HUES64 (cell line): ENCODE measurements around the gene PRRX1.

Experiments used
- H3K27ac ChIP-seq: 2 replicates; pipeline ENCODE4 v1.7.0; 2013; ENCODE audit warnings: low read depth, low read length, inconsistent platforms
- H3K27me3 ChIP-seq: 2 replicates; pipeline ENCODE4 v1.6.1; 2013; ENCODE audit warnings: mild to moderate bottlenecking, low read length; ENCODE audit not compliant: insufficient read depth
- H3K36me3 ChIP-seq: 2 replicates; pipeline ENCODE4 v1.6.1; 2013; ENCODE audit warnings: mild to moderate bottlenecking, low read length; ENCODE audit not compliant: insufficient read depth
- H3K4me1 ChIP-seq: 2 replicates; pipeline ENCODE4 v1.6.1; 2013; ENCODE audit warnings: mild to moderate bottlenecking, low read length, moderate library complexity; ENCODE audit not compliant: insufficient read depth
- H3K4me3 ChIP-seq: 2 replicates; pipeline ENCODE4 v1.5.1; 2013; ENCODE audit warnings: mild to moderate bottlenecking, low read length, moderate library complexity
- H3K9ac ChIP-seq: 2 replicates; pipeline ENCODE4 v1.6.1; 2013; ENCODE audit warnings: mild to moderate bottlenecking, low read depth, low read length
- H3K9me3 ChIP-seq: 2 replicates; pipeline ENCODE4 v1.6.1; 2013; ENCODE audit warnings: low read depth, low read length; ENCODE audit not compliant: insufficient read depth
- WGBS: fragments of 150-250, 120-280 bp; methylation state at CpG from one replicate; pipeline ENCODE4 v1.1.7; 2013; ENCODE audit warnings: missing lambda C conversion rate; 5-methylcytosine and 5-hydroxymethylcytosine counted together

PRRX1 gene

GRCh38 chr1:170730014-170730413, 66.1 kb downstream of the PRRX1 start:
- Histone ChIP-seq H3K9me3 (no peaks in the 10 kb centered on the region), H3K36me3 (no peaks in the 10 kb centered on the region), H3K4me3 (no peak overlapping the region), H3K27me3 (no peaks in the 10 kb centered on the region), H3K9ac (no peak overlapping the region), H3K27ac (no peak overlapping the region), H3K4me1 (no peaks in the 10 kb centered on the region)
- WGBS = 94% methylated on average over 6 of the region's 6 CpGs

- no peak overlapping the region for H3K27ac ChIP-seq
- H3K9ac ChIP-seq = no peak overlapping the region
- H3K27me3 ChIP-seq = no peaks in the 10 kb centered on the region
- H3K36me3 ChIP-seq = no peaks in the 10 kb centered on the region
- H3K9me3 ChIP-seq = no peaks in the 10 kb centered on the region
- H3K4me3 ChIP-seq = no peak overlapping the region
- WGBS = 98% methylated on average over 6 of the region's 6 CpGs
- H3K4me1 ChIP-seq = no peaks in the 10 kb centered on the region
Observed at GRCh38 chr1:170730438-170730837, 66.5 kb downstream of the PRRX1 start.

- Histone ChIP-seq H3K4me3 (no peak overlapping the region), H3K27me3 (no peaks in the 10 kb centered on the region), H3K36me3 (no peaks in the 10 kb centered on the region), H3K9me3 (no peaks in the 10 kb centered on the region), H3K9ac (no peak overlapping the region), H3K27ac (no peak overlapping the region), H3K4me1 (no peaks in the 10 kb centered on the region)
- WGBS = 97% methylated on average over 4 of the region's 4 CpGs
Observed at GRCh38 chr1:170731566-170732251, 67.8 kb downstream of the PRRX1 start.

- H3K36me3 ChIP-seq = no peaks in the 10 kb centered on the region
- no peak overlapping the region for H3K27ac ChIP-seq
- no peak overlapping the region for H3K4me3 ChIP-seq
- H3K9ac ChIP-seq = no peak overlapping the region
- H3K4me1 ChIP-seq = no peaks in the 10 kb centered on the region
- 94% methylated on average over 2 of the region's 2 CpGs for WGBS
- H3K9me3 ChIP-seq = no peaks in the 10 kb centered on the region
- H3K27me3 ChIP-seq = no peaks in the 10 kb centered on the region
Observed at GRCh38 chr1:170732252-170732588, 68.3 kb downstream of the PRRX1 start.

- WGBS = 100% methylated on average over 1 of the region's 2 CpGs
- no peaks in the 10 kb centered on the region for H3K9me3 ChIP-seq
- H3K9ac ChIP-seq = no peak overlapping the region
- H3K4me1 ChIP-seq = no peaks in the 10 kb centered on the region
- H3K36me3 ChIP-seq = no peaks in the 10 kb centered on the region
- no peak overlapping the region for H3K4me3 ChIP-seq
- H3K27ac ChIP-seq = no peak overlapping the region
- no peaks in the 10 kb centered on the region for H3K27me3 ChIP-seq
Observed at GRCh38 chr1:170734412-170735175, 70.7 kb downstream of the PRRX1 start.

- 82% methylated on average over 2 of the region's 2 CpGs for WGBS
- no peaks in the 10 kb centered on the region for H3K4me1 ChIP-seq
- no peak overlapping the region for H3K4me3 ChIP-seq
- no peak overlapping the region for H3K9ac ChIP-seq
- H3K36me3 ChIP-seq = no peaks in the 10 kb centered on the region
- H3K27me3 ChIP-seq = no peaks in the 10 kb centered on the region
- H3K9me3 ChIP-seq = no peaks in the 10 kb centered on the region
- no peak overlapping the region for H3K27ac ChIP-seq
Observed at GRCh38 chr1:170735366-170736263, 71.7 kb downstream of the PRRX1 start.

GRCh38 chr1:170739803-170740202, 75.9 kb downstream of the PRRX1 start:
- H3K4me3 ChIP-seq = no peak overlapping the region
- no peak overlapping the region for H3K27ac ChIP-seq
- no peaks in the 10 kb centered on the region for H3K36me3 ChIP-seq
- H3K27me3 ChIP-seq = no peaks in the 10 kb centered on the region
- WGBS = 94% methylated on average over 1 of the region's 1 CpG
- peaks cover 15% of the 10 kb centered on the region for H3K9me3 ChIP-seq
- no peak overlapping the region for H3K9ac ChIP-seq
- H3K4me1 ChIP-seq = no peaks in the 10 kb centered on the region

- Histone ChIP-seq H3K4me3 (no peak overlapping the region), H3K27ac (no peak overlapping the region), H3K4me1 (no peaks in the 10 kb centered on the region), H3K9ac (no peak overlapping the region), H3K9me3 (peaks cover 15% of the 10 kb centered on the region), H3K27me3 (no peaks in the 10 kb centered on the region), H3K36me3 (no peaks in the 10 kb centered on the region)
- 94% methylated on average over 4 of the region's 4 CpGs for WGBS
Observed at GRCh38 chr1:170741678-170742077, 77.7 kb downstream of the PRRX1 start.

- WGBS = 90% methylated on average over 5 of the region's 5 CpGs
- Histone ChIP-seq H3K27me3 (no peaks in the 10 kb centered on the region), H3K27ac (no peak overlapping the region), H3K4me1 (no peaks in the 10 kb centered on the region), H3K9me3 (peaks cover 15% of the 10 kb centered on the region), H3K9ac (no peak overlapping the region), H3K4me3 (no peak overlapping the region), H3K36me3 (no peaks in the 10 kb centered on the region)
Observed at GRCh38 chr1:170742600-170742999, 78.7 kb downstream of the PRRX1 start.

- Histone ChIP-seq H3K9ac (no peak overlapping the region), H3K36me3 (no peaks in the 10 kb centered on the region), H3K4me1 (no peaks in the 10 kb centered on the region), H3K27me3 (no peaks in the 10 kb centered on the region), H3K27ac (no peak overlapping the region), H3K9me3 (peaks cover 15% of the 10 kb centered on the region), H3K4me3 (no peak overlapping the region)
- WGBS = 95% methylated on average over 1 of the region's 1 CpG
Observed at GRCh38 chr1:170743083-170743482, 79.2 kb downstream of the PRRX1 start.

GRCh38 chr1:170749549-170749948, 85.6 kb downstream of the PRRX1 start:
- H3K27me3 ChIP-seq = no peaks in the 10 kb centered on the region
- no peak overlapping the region for H3K9ac ChIP-seq
- H3K36me3 ChIP-seq = no peaks in the 10 kb centered on the region
- no peak overlapping the region for H3K27ac ChIP-seq
- no peaks in the 10 kb centered on the region for H3K4me1 ChIP-seq
- WGBS = 89% methylated on average over 2 of the region's 2 CpGs
- no peaks in the 10 kb centered on the region for H3K9me3 ChIP-seq
- no peak overlapping the region for H3K4me3 ChIP-seq
